ENCODE data around the gene LRRC56. TPM values are rescaled to one million over a fixed set of nuclear protein-coding genes. Genes with fewer than 3 reads are reported as not detected.

LRRC56 gene
- total and polyA plus RNA-seq, 2 of the 13 experiments (the other 11 are each of a cell fraction or from before 2014, with no cell fraction given), result 0.11 to 0.29 TPM

GRCh38 chr11:506995-507726, 30.2 kb upstream of the LRRC56 start, which contains the start of gene RNH1 (continued):
- TF ChIP-seq, protein P1, sequence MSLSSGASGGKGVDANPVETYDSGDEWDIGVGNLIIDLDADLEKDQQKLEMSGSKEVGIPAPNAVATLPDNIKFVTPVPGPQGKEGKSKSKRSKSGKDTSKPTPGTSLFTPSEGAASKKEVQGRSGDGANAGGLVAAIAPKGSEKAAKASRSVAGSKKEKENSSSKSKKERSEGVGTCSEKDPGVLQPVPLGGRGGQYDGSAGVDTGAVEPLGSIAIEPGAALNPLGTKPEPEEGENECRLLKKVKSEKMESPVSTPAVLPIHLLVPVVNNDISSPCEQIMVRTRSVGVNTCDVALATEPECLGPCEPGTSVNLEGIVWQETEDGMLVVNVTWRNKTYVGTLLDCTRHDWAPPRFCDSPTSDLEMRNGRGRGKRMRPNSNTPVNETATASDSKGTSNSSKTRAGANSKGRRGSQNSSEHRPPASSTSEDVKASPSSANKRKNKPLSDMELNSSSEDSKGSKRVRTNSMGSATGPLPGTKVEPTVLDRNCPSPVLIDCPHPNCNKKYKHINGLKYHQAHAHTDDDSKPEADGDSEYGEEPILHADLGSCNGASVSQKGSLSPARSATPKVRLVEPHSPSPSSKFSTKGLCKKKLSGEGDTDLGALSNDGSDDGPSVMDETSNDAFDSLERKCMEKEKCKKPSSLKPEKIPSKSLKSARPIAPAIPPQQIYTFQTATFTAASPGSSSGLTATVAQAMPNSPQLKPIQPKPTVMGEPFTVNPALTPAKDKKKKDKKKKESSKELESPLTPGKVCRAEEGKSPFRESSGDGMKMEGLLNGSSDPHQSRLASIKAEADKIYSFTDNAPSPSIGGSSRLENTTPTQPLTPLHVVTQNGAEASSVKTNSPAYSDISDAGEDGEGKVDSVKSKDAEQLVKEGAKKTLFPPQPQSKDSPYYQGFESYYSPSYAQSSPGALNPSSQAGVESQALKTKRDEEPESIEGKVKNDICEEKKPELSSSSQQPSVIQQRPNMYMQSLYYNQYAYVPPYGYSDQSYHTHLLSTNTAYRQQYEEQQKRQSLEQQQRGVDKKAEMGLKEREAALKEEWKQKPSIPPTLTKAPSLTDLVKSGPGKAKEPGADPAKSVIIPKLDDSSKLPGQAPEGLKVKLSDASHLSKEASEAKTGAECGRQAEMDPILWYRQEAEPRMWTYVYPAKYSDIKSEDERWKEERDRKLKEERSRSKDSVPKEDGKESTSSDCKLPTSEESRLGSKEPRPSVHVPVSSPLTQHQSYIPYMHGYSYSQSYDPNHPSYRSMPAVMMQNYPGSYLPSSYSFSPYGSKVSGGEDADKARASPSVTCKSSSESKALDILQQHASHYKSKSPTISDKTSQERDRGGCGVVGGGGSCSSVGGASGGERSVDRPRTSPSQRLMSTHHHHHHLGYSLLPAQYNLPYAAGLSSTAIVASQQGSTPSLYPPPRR (CRISPR knock-in tag; IDR thresholded peaks at IDR 0.05; ENCODE audit: borderline replicate concordance), result no peak
- TF ChIP-seq EHMT2 (IDR thresholded peaks at IDR 0.05; ENCODE audit: borderline replicate concordance, low read depth, low read length) (no peak), ZNF3 (CRISPR knock-in tag; IDR thresholded peaks at IDR 0.05) (no peak), SIN3A (IDR thresholded peaks at IDR 0.05; ENCODE audit: borderline replicate concordance, low read depth, low read length) (no peak), ZSCAN25 (CRISPR knock-in tag; IDR thresholded peaks at IDR 0.05) (no peak), SOX6 (IDR thresholded peaks at IDR 0.05) (no peak), SOX6 (CRISPR knock-in tag; IDR thresholded peaks at IDR 0.05) (peak; percentile 17; the same call in 1 of the 2 replicates), RFX3 (CRISPR knock-in tag; IDR thresholded peaks at IDR 0.05) (no peak), TBX3 (IDR thresholded peaks at IDR 0.05; ENCODE audit: borderline replicate concordance) (no peak), POLR2AphosphoS2 (IDR thresholded peaks at IDR 0.05; ENCODE audit: low read depth, low read length) (no peak), ZNF317 (CRISPR knock-in tag; IDR thresholded peaks at IDR 0.05) (no peak), PRDM10 (CRISPR knock-in tag; IDR thresholded peaks at IDR 0.05; ENCODE audit: low read depth) (no peak), SP1 (IDR thresholded peaks at IDR 0.05) (no peak), SP1 (CRISPR knock-in tag; IDR thresholded peaks at IDR 0.05) (peak; percentile 57), MEF2D (CRISPR knock-in tag; IDR thresholded peaks at IDR 0.05) (0 out of 2 replicates have a peak, but pooled peaks have one; percentile 0), ZNF337 (CRISPR knock-in tag; IDR thresholded peaks at IDR 0.05; ENCODE audit: borderline replicate concordance, low read depth) (no peak)
- TF ChIP-seq, protein P2, sequence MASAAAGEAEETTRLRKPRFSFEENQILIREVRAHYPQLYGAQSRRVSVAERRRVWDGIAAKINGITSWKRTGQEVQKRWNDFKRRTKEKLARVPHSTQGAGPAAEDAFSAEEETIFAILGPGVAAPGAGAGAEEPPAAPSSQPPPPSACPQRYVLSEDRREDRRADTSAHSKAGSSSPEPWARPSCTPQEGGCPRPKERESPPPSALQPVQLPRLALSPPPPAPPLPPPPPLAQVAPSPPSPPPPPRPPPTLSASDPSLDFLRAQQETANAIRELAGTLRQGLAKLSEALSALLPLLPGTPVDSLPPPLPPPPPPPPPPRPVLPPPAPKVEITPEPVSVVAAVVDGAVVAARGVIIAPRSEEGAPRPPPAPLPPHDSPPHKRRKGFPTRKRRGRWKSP (CRISPR knock-in tag; IDR thresholded peaks at IDR 0.05), result no peak
- TF ChIP-seq, protein P3, sequence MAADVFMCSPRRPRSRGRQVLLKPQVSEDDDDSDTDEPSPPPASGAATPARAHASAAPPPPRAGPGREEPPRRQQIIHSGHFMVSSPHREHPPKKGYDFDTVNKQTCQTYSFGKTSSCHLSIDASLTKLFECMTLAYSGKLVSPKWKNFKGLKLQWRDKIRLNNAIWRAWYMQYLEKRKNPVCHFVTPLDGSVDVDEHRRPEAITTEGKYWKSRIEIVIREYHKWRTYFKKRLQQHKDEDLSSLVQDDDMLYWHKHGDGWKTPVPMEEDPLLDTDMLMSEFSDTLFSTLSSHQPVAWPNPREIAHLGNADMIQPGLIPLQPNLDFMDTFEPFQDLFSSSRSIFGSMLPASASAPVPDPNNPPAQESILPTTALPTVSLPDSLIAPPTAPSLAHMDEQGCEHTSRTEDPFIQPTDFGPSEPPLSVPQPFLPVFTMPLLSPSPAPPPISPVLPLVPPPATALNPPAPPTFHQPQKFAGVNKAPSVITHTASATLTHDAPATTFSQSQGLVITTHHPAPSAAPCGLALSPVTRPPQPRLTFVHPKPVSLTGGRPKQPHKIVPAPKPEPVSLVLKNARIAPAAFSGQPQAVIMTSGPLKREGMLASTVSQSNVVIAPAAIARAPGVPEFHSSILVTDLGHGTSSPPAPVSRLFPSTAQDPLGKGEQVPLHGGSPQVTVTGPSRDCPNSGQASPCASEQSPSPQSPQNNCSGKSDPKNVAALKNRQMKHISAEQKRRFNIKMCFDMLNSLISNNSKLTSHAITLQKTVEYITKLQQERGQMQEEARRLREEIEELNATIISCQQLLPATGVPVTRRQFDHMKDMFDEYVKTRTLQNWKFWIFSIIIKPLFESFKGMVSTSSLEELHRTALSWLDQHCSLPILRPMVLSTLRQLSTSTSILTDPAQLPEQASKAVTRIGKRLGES (CRISPR knock-in tag; IDR thresholded peaks at IDR 0.05; ENCODE audit: borderline replicate concordance), result no peak
